Mucosa of descending colon (tissue), 3 donors: ENCODE data around the gene TSPAN33. TPM values are rescaled to one million over a fixed set of nuclear protein-coding genes. Genes with fewer than 3 reads are reported as not detected.
"Not testable (repeated sequence)": the region's sequence is repeated elsewhere in the genome, so short reads cannot be mapped to it uniquely, and the experiment has no call there.

Experiments used
- ATAC-seq: fragments of 200-7000 bp; cut with Tn5 transposase; one replicate; pipeline ENCODE4 v1.9.1; 2020; ENCODE audit warnings: mild to moderate bottlenecking, moderate library complexity
- DNase-seq, 3 donors: peaks; one replicate each; pipeline ENCODE4 v3.0.0-alpha.2; 2020
- H3K36me3 ChIP-seq: fragments of 200-600 bp; one replicate; pipeline ENCODE4 v1.8.0; 2021; ENCODE audit warnings: low read depth, mild to moderate bottlenecking
- H3K4me1 ChIP-seq: fragments of 200-600 bp; one replicate; pipeline ENCODE4 v1.8.0; 2021; ENCODE audit warnings: low read depth, mild to moderate bottlenecking
- H3K4me3 ChIP-seq: fragments of 200-600 bp; one replicate; pipeline ENCODE4 v1.8.0; 2021; ENCODE audit warnings: mild to moderate bottlenecking
- H3K9me3 ChIP-seq: fragments of 200-600 bp; one replicate; pipeline ENCODE4 v1.8.0; 2021; ENCODE audit warnings: mild to moderate bottlenecking
- CTCF ChIP-seq: fragments of 200-600 bp; IDR thresholded peaks from one replicate; pipeline ENCODE4 v1.8.0; 2022; ENCODE audit warnings: antibody characterized with exemption, mild to moderate bottlenecking
- intact Hi-C, 2 donors: fragments of 100-400 bp; cut with DNase I in 1 of 2; cut with micrococcal nuclease in 1 of 2; formaldehyde crosslinking; loops; one replicate each; pipeline versions ENCODE4 v1.11.0 to v1.11.1; 2022; cut with DNase I, micrococcal nuclease
- total RNA-seq, 3 donors: library from RNA; stranded (reverse); fragmentation: NEBNext Ultra II Directional in 2 of 3; extraction: Animal tissue kit (Norgen Biotek cat#: 25700) in 2 of 3; gene quantifications; one replicate each; pipeline versions ENCODE4 v1.2.1 to v1.2.4, GENCODE V29; 2021 to 2023
- donor health status: DM: no; HTN: no; CAD: no; lungs with moderate emphysema.
- donor health status: DM: no; HTN: no; CAD: no.
- donor health status: DM: no; HTN: yes; CAD: no.

The TSPAN33 gene
- total RNA-seq, 3 donors from 2014 or later, result 9.8 to 15.1 (median 10.0) TPM

DNA sequence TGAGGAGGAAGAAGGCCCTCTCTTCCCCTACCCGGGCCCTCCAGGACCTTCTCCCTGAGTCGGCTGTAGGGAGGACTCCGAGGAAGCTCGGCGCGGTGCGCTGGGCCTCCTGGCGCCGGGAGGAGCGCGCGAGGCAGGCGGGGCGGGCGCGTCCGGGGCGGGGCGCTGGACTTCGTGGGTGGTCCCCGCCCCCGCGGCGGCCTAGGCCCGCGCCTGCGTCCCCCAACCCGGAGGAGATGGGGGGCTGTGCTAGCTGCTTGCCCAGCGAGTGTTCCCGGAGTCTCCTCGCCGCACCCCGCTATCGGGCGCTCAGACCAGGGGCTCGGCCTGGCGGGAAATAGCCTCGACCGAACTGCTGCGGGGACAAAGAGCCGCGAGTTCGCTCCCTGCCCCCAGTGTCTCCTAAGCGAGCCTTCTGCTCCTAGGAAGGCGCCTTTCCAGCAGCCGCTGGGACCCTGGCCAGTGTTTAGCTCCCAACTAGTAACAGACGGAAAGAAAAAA lies 24.7 kb downstream of the TSPAN33 start:
- H3K36me3 ChIP-seq, result no peaks in the 10 kb centered on the region
- DNase-seq (peak; percentile 61 to 69 (median 67)), ATAC-seq (peak; percentile 87)
- no peaks in the 10 kb centered on the region for H3K9me3 ChIP-seq
- no peak overlapping the region for H3K4me3 ChIP-seq
- TF ChIP-seq CTCF, result no peak
- peaks cover 7% of the 10 kb centered on the region for H3K4me1 ChIP-seq
- intact Hi-C loops, result no loop called here

DNA sequence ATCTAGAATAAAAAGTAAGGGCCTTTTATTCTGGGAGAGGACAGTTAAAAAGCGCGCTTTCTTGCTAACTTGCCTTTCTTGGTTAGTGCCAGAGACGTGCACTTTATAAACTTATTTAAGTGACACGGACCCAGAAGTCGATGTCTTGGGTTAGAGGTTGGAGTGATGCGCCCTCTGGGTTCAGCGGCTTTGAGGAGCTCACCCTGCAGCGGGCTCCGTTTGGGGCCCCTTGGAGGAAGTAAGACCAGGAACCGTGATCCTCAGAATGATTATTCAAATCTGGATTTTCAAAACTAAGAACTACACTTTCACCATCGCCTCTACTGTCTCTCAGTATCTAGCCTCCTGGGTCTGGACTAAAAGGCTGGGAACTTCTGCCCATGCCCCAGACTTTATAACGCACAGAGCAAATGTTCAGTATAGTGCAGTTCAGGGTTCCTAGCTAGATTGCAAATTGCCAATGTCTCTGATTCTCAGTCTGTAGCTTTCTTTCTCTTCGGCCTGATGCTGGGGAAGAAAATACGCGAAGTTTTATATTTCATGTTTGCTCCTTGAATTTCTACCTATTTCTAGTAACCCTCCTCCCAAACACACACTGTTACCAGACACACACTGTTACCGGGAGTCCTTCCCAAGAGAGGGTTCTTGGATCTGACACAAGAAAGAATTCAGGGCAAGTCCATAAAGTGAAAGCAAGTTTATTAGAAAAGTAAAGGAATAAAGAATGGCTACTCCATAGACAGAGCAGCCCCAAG lies 25.4 kb downstream of the TSPAN33 start:
- ATAC-seq (peak; percentile 38), DNase-seq (no peak)
- TF ChIP-seq CTCF, result no peak
- Histone ChIP-seq H3K9me3 (no peaks in the 10 kb centered on the region), H3K36me3 (no peaks in the 10 kb centered on the region), H3K4me3 (no peak overlapping the region), H3K4me1 (peaks cover 7% of the 10 kb centered on the region)
- intact Hi-C loops, result no loop called here

- H3K4me1 ChIP-seq, result peaks cover 7% of the 10 kb centered on the region
- DNase-seq (no peak), ATAC-seq (no peak)
- no peaks in the 10 kb centered on the region for H3K36me3 ChIP-seq
- H3K9me3 ChIP-seq, result no peaks in the 10 kb centered on the region
- no peak overlapping the region for H3K4me3 ChIP-seq
- TF ChIP-seq CTCF, result no peak
- intact Hi-C loops, result no loop called here
These were observed 26.0 kb downstream of the TSPAN33 start for GRCh38 chr7:129170441-129171021.

GRCh38 chr7:129173861-129174260 lies 29.4 kb downstream of the TSPAN33 start:
- H3K4me1 ChIP-seq, H3K36me3 ChIP-seq, ATAC-seq, intact Hi-C loops, H3K9me3 ChIP-seq, H3K4me3 ChIP-seq, DNase-seq: not testable (repeated sequence)

- no peaks in the 10 kb centered on the region for H3K9me3 ChIP-seq
- DNase-seq (no peak), ATAC-seq (no peak)
- H3K4me1 ChIP-seq, result no peaks in the 10 kb centered on the region
- no peaks in the 10 kb centered on the region for H3K36me3 ChIP-seq
- no peak for TF ChIP-seq CTCF
- no peak overlapping the region for H3K4me3 ChIP-seq
- intact Hi-C loops, result no loop called here
These were observed 32.6 kb downstream of the TSPAN33 start for GRCh38 chr7:129176916-129177710.
